Measurements from ENCODE around the gene PMEPA1.

DNA sequence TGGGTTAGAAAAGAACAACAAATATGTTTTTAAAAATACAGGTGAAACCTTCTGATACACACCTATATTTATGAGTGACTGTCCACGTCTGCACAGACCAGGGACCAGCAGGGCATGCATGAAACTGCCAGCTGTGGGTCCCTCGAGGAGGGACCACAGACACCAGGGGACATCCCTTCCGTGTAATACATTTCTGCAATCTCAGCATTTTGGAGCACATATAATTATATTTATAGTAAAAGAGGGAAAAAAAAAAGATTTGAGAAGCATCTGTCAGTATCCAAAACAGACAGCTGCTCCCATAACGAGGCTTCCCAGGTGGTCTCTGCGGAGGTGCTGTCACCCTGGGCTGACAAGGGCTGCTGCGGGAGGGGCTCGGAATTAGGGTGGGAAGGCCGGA lies 40.2 kb downstream of the PMEPA1 start:
- TF ChIP-seq POLR2AphosphoS5 (IDR thresholded peaks at IDR 0.05; ENCODE audit: low read depth, low read length) (no peak), TAF1 (IDR thresholded peaks at IDR 0.05; ENCODE audit: low read depth, low read length) (no peak), POLR2A (IDR thresholded peaks at IDR 0.05; ENCODE audit: low read depth, low read length) (no peak)
